ENCODE measurements around the gene ARL5A.

GRCh38 chr2:151815821-151816489 lies 12.3 kb downstream of the ARL5A start:
- no peak for TF ChIP-seq GATA2 (IDR thresholded peaks at IDR 0.05; ENCODE audit: low read depth, low read length)
- TF ChIP-seq GATA3 (IDR thresholded peaks at IDR 0.05; ENCODE audit: low read depth, low read length): no peak
